ENCODE measurements around the gene MICAL2.

GRCh38 chr11:12103411-12104225 lies 6.8 kb upstream of the MICAL2 start:
- TF ChIP-seq POLR2AphosphoS5 (IDR thresholded peaks at IDR 0.05; ENCODE audit: low read depth, low read length), result no peak
- TF ChIP-seq, protein P1, sequence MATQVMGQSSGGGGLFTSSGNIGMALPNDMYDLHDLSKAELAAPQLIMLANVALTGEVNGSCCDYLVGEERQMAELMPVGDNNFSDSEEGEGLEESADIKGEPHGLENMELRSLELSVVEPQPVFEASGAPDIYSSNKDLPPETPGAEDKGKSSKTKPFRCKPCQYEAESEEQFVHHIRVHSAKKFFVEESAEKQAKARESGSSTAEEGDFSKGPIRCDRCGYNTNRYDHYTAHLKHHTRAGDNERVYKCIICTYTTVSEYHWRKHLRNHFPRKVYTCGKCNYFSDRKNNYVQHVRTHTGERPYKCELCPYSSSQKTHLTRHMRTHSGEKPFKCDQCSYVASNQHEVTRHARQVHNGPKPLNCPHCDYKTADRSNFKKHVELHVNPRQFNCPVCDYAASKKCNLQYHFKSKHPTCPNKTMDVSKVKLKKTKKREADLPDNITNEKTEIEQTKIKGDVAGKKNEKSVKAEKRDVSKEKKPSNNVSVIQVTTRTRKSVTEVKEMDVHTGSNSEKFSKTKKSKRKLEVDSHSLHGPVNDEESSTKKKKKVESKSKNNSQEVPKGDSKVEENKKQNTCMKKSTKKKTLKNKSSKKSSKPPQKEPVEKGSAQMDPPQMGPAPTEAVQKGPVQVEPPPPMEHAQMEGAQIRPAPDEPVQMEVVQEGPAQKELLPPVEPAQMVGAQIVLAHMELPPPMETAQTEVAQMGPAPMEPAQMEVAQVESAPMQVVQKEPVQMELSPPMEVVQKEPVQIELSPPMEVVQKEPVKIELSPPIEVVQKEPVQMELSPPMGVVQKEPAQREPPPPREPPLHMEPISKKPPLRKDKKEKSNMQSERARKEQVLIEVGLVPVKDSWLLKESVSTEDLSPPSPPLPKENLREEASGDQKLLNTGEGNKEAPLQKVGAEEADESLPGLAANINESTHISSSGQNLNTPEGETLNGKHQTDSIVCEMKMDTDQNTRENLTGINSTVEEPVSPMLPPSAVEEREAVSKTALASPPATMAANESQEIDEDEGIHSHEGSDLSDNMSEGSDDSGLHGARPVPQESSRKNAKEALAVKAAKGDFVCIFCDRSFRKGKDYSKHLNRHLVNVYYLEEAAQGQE (IDR thresholded peaks at IDR 0.05; ENCODE audit: insufficient read depth in 1 of 2, low read depth in 2 of 2, low read length in 2 of 2), result no peak

Measured in PFSK-1 (cell line).